Ramos (cell line): ENCODE data around the gene HIPK4.
"Not testable (repeated sequence)": the region's sequence is repeated elsewhere in the genome, so short reads cannot be mapped to it uniquely, and the experiment has no call there.

Experiments
- in situ Hi-C: fragments of 300-500 bp; cut with MboI; formaldehyde crosslinking; loops from one replicate; pipeline ENCODE4 v1.14.3; 2022; ENCODE audit warnings: low sequenced_read_pairs; ENCODE audit not compliant: unreplicated experiment

The HIPK4 gene

DNA sequence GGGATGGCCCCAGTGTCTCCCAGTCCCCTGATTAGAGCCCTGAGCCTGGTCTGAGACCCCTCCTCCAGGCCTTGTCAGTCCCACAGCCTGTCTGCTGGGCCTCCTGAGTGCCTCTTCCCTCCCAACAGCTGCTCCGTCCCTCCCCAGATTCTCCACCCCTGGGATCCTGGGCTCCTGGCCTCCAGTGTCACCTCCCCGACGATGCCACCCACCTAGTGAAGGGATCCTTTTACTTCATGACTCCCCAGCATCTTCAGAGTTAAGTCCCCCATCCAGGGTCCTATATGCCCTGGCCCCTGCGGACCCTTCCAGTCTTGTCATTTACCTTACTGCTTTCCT, 27.6 kb upstream of the HIPK4 start:
- in situ Hi-C loops = no loop called here

DNA sequence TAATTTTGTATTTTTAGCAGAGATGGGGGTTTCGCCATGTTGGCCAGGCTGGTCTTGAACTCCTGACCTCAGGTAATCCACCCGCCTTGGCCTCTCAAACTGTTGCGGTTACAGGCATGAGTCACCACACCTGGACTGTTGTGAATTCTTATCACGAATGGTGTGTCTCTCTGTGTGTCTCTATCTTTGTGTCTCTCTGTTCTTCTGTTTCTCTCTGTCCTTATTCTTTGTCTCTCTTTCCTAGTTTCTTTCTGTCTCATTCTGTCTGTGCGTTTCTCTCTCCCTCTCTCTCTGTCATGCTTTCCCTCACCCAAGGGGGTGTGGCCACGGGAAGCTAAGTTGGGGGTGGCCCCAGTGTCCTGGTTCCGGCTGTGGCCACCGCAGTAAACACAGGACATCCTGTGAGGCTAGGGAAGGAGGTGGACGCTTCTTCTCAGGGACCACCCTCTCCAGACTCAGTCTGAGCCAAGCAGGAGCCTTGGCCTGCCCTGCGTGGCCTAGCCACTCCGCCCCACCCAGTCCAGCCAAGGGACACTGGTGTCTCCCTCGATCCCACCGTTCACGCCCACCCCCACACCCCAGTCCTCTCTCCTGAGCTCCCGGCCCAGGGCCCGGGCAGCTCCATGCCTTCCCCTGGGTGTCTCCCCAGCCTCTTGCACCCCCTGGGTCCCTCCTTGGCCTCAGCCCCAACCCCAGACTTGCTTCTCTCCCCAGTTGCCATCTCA, 27.1 kb upstream of the HIPK4 start:
- in situ Hi-C loops = no loop called here

DNA sequence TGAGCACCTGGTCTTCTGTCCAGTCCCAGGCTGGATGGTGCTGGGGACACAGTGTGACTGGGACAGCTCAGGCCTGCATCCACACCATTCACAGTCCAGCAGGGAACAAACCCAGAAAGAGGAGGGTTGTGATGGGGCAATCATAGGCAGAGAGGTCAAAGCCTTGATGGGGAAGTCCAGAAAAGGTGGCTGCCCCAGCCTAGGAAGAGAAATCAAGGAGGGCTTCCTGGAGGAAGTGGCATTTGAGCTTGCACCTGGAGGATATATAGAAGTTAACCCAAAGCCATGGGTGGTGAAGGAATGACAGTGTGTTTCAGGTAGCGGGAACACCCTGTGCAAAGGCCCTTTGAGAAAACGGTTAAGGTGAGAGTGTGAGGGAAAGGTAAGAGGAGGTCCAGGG, 25.8 kb upstream of the HIPK4 start:
- in situ Hi-C loops = no loop called here

DNA sequence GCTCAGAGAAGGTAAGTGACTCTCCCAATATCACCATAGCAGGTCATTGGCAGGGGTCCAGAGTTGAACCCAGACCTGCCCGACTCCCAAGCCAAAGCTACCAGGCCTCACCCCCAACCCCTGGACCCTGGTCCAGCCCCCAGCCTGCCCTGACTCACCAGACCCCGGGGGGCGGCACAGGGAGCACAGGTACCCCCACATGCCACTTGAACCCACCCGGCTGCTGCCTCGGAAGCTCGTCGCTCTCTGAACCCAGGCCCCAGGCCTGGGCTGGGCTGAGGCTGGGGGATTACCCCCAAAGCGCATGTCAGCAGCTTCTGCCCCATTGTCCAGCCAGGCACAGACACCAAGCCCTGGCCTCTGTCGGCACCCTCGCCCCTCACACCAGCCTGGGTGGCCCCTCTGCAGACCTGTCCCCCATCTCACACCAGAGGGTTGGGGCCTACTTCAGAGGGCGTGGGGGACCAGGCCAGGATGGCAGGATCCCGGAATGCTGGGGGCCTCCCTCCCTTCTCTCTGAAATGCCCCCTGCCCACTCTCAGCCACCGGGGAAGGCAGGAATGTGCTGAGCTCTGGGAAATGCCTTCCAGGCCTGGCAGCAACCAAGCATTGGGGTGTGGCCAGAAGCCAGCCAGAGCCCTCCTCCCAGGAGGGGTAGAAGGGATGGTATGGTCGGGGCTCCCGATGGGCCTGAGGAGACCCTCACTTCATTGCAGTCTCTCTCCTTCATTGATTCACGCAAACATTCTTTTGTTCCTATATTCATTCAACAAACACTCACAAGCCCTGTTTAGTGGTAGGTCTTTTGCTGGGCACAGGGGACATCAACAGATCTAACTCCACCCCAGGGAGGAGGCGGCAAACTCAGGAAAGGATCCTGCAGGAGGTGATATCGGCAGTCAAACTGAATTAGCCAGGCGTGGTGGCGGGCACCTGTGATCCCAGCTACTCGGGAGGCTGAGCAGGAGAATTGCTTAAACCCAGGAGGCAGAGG, 24.9 kb upstream of the HIPK4 start:
- in situ Hi-C loops = no loop called here

DNA sequence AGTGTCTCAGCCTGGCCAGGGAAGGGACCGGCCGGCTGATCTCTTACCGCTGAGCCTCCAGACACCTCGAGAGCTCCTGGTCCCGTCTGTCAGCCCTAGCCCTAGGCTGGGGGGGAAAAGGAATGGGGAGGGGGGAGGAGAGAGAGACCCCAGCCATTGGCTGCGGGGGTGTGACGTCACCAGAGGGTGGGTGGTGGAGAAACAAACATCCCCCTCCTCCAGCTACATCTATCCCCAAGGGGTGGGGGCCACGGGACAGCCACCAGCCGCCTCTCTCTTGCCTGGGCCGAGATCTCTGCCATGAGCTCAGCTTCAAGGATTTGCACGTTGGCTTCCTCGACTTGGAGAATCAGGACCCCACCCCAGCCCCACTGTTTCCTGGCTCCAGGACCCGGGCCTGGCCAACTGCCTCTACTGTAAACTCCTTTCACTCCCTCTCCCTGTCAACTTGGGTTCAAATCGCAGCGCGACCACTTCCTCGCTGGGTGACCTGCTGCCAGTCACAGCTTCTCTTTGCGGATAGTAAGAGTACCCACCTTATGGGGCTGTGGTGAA, 23.4 kb upstream of the HIPK4 start, which contains the start of gene PRX:
PRX (minus strand) TSS at position 88 of the 555 bp plus-strand sequence. CDS start 5,446 bp downstream, outside the sequence.
- in situ Hi-C loops = no loop called here

DNA sequence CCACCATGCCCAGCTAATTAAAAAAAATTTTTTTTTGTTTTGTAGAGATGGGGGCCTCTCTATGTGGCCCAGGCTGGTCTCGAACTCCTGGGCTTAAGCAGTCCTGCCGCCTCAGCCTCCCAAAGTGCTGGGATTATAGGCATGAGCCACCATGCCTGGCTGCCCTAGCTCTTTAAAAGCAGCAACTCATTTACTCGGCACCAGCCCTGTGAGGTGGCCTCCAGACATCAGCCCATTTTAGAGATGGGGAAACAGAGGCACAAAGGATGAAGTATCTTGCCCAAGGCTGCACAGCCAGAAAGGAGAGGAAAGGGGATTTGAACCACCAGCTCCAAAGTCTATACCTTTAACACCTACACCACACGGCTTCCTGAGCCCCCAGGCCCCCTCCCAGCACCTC, 22.9 kb upstream of the HIPK4 start:
- in situ Hi-C loops = no loop called here

DNA sequence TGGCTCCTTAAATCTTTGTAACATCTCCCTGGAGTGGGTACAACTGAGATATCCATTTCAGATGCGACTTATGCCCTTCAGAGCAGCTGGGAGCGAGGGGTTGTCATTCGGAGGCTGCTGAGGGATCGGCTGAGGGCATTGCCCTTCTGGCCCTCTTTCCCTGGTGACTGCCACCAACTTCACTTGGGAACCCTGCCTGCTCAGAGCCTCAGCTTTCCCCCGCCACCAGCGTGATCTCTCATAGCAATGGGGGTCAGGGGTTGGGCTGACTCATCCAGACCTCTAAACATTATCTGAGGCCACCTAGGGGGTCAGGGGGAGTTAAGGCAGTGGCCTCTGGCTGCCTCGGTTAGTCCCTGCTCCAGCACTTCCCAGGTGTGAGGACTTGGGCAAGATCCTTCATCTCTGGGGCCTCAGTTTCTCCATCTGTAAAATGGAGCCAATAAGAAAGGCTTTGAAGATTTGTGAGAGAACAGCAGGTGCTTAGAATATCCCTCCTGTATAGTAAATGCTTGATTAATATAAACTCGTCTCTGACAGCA, 22.0 kb upstream of the HIPK4 start:
- in situ Hi-C loops = no loop called here

DNA sequence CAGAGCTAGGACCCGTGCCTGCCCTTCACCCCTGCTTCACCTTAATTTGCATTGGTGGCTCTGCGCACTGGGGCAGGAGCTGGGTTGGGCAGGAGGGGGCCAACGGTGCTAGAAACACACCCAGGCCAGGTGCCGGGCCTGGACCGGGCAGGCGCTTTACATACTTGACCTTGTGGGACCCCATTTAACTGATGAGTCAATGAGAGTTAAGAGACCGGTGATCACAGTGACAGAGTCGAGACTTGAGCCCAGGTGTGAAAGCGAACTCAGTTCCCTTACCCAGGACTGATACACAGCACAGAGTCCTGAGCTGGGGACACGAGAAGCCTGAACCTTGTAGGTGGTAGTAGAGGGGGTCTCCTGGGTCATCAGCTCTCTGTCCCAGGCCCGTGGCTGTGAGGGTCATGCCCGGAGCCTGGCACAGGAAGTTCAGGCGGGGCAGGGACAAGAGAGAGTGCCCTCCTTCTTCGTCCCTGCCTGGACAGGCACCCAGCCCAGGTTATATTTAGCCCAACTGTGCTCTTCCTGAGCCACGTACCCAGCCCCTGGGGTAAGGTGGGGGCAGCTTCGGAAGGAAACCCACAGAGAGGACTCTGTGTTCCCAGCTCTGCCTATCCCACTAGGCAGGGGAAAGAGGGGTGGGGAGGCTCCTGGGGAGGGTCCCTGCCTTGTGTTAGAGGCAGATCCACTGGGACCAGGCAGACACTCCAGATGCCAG, 21.3 kb upstream of the HIPK4 start:
- in situ Hi-C loops = no loop called here

DNA sequence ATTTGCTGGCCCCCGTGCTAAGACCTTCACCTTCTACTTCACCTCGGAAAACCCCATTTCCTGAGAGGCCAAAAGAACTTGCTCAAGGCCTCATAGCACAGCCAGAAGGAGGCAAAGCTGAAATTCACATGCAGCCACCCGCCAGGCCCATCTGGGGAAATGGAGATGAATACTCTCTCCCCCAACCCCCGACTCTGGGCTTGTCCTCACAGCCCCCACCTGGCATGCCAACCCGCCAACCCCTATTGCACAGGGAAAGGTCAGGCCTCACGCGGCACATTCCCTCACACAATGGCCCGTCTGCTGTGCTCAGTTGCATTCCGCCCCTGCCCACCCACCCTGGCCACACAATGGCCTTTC, 20.0 kb upstream of the HIPK4 start:
- in situ Hi-C loops = no loop called here

DNA sequence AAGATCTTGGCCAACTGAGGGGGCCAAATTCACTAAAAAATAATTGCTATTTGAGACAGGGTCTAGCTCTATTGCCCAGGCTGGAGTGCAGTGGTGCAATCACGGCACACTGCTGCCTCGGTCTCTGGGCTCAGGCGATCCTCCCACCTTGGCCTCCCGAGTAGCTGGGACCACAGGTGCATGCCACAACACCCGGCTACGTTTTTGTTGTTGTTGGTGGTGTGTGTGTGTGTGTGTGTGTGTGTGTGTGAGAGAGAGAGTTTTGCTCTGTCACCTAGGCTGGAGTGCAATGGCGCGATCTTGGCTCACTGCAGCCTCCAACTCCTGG, 18.6 kb upstream of the HIPK4 start:
- in situ Hi-C loops = not testable (repeated sequence)

DNA sequence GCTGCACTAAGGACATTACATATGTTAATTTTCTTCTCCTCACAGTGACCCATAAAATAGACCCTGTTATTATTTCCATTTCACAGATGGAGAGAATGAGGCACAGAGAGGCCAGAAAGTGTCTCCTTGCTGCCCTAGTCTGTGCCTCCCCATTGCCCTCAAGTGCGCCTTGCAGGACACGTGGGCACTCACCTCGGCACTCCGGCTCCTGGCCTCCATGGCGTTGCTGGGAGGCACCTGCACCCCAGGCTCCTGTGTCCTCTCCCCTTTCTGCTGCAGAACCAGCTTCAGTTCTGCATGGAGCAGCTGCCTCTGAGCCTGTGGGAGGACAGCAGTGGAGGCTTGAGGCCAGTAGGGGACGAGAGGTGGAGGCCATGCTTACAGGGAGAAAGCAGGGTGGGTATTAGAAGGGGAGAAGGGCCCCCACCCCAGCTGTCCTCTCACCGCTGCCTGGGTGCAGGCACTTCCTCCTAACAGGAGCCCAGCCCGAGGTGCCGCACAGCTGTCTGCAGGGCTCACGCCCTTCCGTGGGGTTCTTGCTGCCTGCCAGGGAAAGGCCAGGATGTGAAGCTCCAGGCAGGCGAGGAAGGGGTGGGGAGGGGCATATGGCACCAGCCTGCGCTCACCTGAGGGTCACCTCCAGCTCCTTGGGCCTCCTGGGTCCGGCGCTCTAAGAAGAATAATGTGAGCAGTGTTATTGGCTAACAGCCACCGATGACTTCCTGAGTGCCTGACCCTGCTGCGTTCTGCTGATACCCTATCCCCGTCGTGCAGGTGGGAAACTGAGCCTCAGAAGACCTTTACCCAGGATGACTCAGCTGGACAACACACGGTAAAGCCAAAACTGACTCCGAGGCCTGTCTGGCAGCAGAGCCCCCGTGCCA, 18.0 kb upstream of the HIPK4 start:
- in situ Hi-C loops = no loop called here

DNA sequence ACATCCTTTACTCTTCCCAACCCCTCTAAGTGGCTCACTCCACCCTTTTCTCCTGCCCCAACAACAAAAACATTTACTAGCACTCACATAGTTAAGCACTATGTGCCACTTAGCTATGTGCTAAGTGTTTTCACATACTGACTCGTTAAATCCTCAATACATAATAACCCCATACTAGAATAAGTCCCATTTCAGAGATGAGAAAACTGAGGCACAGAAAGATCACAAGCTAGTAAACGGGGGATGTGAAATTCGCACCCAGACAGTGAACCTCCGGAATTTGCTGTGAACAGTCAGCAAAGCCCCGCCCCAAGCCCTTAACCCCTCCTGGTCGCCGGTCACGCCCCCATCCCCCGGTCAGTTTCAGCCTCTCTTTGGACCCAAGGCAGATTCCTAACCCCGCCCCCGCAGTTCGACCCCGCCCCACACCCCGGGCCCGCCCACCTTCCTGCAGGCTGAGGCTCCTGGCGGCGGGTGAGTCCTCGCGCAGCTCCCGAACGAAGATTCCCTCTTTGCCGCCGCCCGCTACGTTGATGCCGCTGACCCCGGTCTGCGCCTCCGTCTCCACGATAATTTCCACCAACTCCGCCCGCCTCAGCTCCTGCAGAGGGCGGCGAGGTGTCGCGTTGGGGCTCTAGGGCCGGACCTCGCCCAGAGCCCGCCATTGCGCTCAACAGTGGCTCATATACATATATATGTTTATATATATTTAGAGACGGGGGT, 13.4 kb upstream of the HIPK4 start:
- in situ Hi-C loops = no loop called here

DNA sequence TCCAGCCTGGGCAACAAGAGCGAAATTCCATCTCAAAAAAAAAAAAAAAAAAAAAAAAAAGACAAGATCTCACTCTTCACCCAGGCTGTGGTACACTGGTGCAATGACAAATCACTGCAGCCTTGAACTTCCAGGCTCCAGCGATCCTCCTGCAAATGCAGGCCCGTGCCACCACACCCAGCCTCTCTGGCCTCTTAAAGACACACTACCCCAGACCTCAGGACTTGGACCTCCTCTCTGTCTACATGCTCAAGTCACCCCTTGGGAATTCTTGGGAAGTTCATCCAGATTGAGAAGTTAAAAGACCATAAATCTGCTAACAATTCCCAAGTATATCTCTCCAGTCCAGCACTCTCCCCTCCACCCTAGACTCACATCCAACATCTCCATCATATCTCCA, 10.6 kb upstream of the HIPK4 start:
- in situ Hi-C loops = no loop called here

DNA sequence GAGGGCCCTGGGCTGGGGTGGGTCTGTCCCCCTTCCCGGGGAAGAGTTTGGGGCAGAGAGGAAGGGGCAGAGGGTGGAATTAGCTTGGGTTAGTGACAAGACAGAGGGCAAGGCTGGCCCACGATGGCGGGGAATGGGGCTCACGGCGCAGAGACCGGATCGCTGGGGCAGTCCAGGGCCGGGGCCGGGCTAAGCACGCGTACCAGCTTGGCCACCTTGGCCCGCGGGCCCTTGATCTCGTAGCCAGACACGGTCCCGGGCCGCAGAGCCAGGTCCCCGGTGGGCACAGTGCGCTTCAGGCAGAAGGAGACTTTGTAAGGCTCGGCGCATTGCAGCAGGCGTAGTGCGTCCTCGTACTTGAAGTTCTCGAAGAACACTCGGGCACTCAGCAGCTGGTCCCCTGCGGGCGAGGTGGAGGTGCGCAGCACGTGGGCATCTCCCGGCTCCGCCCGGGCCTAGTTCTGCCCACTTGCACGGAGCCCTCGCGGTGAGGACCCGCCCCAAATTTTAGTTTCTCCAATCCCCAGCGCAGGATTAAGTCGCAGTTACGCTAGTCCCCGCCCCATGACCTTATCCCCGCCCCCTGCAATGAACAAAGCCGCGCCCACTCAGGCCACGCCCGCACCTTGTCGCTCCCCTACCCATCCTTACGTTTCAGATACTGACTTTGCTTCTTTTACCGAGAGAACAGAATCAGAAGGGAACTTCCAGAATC, 8.6 kb upstream of the HIPK4 start:
- in situ Hi-C loops = no loop called here

DNA sequence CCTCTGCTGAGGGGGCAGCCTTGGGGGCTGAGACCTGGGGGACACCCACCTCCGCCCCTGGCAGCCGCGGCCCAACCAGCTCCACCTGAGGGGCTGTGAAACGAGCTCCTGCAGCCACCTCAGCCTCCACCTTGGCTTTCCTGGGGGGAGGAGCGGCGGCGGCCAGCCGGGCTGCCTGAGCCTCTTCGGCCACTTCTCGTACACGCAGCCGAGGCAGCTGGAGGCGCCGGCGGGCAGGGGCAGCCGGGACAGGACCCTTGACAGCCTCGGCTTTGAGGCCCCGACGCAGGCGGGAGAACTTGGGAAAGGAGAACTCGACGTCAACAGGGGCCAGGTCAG, 7.6 kb upstream of the HIPK4 start:
- in situ Hi-C loops = no loop called here

DNA sequence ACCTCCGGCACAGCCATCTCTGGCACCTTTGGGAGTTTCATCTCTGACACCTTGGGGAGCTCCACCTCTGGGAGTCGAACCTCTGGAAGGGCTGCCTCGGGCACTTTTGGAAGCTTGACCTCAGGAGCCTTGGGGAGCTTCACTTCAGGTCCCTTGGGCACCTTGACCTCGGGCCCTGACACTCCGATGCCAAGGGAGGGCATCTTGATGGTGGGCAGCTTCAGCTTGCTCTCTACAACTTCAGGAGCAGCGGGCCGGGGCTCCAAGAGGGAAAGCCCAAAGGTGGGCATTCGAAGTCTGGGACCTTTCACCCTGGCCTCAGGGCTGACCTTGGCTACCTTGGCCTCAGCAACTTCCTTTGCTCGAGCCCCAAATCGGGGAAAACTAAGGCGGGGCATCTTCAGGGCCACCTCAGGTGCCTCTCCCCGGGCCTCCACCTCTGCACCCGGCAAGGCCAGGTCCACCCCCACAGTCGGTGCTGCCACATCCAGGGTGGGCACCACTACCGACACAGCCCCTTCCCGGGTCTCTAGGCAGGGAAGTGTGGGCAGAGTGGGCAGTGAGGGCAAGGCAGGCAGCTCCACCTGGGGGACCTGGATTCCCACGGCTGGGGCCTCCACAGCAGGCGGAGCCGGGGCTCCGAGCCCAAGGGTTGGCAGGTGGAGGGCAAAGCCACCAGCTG, 7.0 kb upstream of the HIPK4 start:
- in situ Hi-C loops = no loop called here

DNA sequence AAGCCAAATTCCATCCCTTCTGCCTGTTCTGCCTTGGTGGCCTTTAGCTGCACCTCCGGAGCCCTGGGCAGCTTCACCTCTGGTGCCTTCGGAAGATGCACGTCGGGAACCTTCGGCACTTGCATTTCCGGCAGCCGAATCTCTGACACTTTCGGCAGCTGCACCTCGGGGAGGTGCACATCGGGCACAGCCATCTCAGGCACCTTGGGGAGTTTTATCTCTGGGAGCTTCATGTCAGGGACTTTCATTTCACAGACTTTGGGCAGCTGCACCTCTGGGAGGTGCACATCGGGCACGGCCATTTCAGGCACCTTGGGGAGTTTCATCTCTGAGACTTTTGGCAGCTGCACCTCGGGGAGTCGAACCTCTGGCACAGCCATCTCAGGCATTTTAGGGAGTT, 6.0 kb upstream of the HIPK4 start:
- in situ Hi-C loops = no loop called here

DNA sequence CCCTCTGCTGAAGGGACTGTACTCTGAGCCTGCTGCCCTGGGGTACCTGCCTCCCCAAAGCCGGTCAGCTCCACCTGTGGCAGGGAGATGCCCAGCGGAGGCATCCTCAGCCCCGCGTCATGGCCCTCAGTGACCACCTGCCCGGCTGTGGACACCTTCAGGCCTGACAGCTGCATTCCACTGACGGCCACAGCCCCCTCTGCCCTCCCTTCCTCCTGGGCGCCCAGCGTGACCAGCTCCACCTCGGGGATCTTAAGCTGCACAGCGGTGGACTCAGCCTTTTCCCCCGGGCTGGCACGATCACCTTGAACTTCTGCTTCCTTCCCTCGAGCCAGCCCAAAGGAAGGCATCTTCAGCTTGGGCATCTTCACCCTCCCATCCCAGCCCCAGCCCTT, 4.8 kb upstream of the HIPK4 start:
- in situ Hi-C loops = no loop called here
